ENCODE measurements around the gene SPSB4.

DNA sequence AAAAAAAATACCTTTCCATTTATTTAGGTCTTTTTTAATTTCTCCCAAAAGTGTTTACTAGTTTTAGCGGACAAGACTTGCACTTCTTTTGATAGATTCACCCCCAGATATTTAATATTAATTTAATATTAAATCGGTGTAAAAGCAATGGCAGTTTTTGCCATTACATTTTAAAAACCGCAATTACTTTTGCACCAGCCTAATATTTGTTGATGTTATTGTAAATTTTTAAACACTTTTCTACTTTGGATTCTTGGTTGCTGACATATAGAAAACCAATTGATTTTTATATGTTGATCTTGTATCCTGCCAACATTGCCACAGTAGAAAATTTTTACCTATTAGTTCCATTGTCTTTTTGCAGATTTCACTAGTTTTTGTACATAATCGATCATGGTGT lies 116.5 kb downstream of the SPSB4 start:
- TF ChIP-seq RAD21 (IDR thresholded peaks at IDR 0.05) (no peak), TAF1 (conservative IDR thresholded peaks at IDR 0.05) (no peak), YY1 (IDR thresholded peaks at IDR 0.05) (no peak), REST (IDR thresholded peaks at IDR 0.05) (no peak), GABPA (IDR thresholded peaks at IDR 0.05 in 1 of 2, conservative IDR thresholded peaks at IDR 0.05 in 1 of 2) (no peak)
- TF ChIP-seq, protein P1, sequence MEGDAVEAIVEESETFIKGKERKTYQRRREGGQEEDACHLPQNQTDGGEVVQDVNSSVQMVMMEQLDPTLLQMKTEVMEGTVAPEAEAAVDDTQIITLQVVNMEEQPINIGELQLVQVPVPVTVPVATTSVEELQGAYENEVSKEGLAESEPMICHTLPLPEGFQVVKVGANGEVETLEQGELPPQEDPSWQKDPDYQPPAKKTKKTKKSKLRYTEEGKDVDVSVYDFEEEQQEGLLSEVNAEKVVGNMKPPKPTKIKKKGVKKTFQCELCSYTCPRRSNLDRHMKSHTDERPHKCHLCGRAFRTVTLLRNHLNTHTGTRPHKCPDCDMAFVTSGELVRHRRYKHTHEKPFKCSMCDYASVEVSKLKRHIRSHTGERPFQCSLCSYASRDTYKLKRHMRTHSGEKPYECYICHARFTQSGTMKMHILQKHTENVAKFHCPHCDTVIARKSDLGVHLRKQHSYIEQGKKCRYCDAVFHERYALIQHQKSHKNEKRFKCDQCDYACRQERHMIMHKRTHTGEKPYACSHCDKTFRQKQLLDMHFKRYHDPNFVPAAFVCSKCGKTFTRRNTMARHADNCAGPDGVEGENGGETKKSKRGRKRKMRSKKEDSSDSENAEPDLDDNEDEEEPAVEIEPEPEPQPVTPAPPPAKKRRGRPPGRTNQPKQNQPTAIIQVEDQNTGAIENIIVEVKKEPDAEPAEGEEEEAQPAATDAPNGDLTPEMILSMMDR (IDR thresholded peaks at IDR 0.05; ENCODE audit: low read depth, low read length, missing input control) = no peak
- TF ChIP-seq, protein P2, sequence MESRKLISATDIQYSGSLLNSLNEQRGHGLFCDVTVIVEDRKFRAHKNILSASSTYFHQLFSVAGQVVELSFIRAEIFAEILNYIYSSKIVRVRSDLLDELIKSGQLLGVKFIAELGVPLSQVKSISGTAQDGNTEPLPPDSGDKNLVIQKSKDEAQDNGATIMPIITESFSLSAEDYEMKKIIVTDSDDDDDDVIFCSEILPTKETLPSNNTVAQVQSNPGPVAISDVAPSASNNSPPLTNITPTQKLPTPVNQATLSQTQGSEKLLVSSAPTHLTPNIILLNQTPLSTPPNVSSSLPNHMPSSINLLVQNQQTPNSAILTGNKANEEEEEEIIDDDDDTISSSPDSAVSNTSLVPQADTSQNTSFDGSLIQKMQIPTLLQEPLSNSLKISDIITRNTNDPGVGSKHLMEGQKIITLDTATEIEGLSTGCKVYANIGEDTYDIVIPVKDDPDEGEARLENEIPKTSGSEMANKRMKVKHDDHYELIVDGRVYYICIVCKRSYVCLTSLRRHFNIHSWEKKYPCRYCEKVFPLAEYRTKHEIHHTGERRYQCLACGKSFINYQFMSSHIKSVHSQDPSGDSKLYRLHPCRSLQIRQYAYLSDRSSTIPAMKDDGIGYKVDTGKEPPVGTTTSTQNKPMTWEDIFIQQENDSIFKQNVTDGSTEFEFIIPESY (IDR thresholded peaks at IDR 0.05) = no peak

Data from liver (tissue), 3 donors.